SJCRH30 (cell line): Measurements from ENCODE around the gene NPTN. TPM values are rescaled to one million over a fixed set of nuclear protein-coding genes. Genes with fewer than 3 reads are reported as not detected.
"Not testable (repeated sequence)": the region's sequence is repeated elsewhere in the genome, so short reads cannot be mapped to it uniquely, and the experiment has no call there.

Source experiments
- DNase-seq, 2 experiments: peaks; one replicate each; pipeline ENCODE4 v3.0.0-alpha.2; 2015 to 2020
- H3K27ac ChIP-seq: fragments of 250-450 bp; sonication (Bioruptor Pico); 2 replicates; pipeline ENCODE4 v1.5.1; 2020; ENCODE audit warnings: mild to moderate bottlenecking, moderate library complexity
- H3K27me3 ChIP-seq: fragments of 250-450 bp; sonication (Bioruptor Pico); 2 replicates; pipeline ENCODE4 v1.5.1; 2020; ENCODE audit warnings: mild to moderate bottlenecking, moderate library complexity
- H3K36me3 ChIP-seq: fragments of 250-450 bp; sonication (Bioruptor Pico); 2 replicates; pipeline ENCODE4 v1.5.1; 2020; ENCODE audit warnings: mild to moderate bottlenecking, moderate library complexity
- H3K4me1 ChIP-seq: fragments of 250-450 bp; sonication (Bioruptor Pico); 2 replicates; pipeline ENCODE4 v1.5.1; 2020; ENCODE audit warnings: mild to moderate bottlenecking, moderate library complexity
- H3K4me3 ChIP-seq: fragments of 250-450 bp; sonication (Bioruptor Pico); 2 replicates; pipeline ENCODE4 v1.5.1; 2020; ENCODE audit warnings: mild to moderate bottlenecking, moderate library complexity
- H3K9me3 ChIP-seq: fragments of 250-450 bp; sonication (Bioruptor Pico); replicated peaks from 2 replicates; pipeline ENCODE4 v1.5.1; 2020; ENCODE audit warnings: mild to moderate bottlenecking, moderate library complexity
- total RNA-seq: library from RNA; depleted of rRNA; stranded (reverse); fragments of >200 nt; shearing (Covaris generic); gene quantifications from 2 replicates; pipeline ENCODE4 v1.2.3, GENCODE V29; 2014

NPTN gene
- total RNA-seq, 1 experiment from 2014 or later: 92.5 TPM

- H3K4me3 ChIP-seq: no peak overlapping the region
- H3K4me1 ChIP-seq: peaks cover 10% of the 10 kb centered on the region
- no peak for DNase-seq
- H3K36me3 ChIP-seq: no peaks in the 10 kb centered on the region
- no peak overlapping the region for H3K27ac ChIP-seq
- H3K9me3 ChIP-seq: no peaks in the 10 kb centered on the region
- no peaks in the 10 kb centered on the region for H3K27me3 ChIP-seq
These were observed 17.4 kb upstream of the NPTN start for GRCh38 chr15:73650416-73651126.

- DNase-seq: no peak
- H3K4me3 ChIP-seq: no peak overlapping the region
- peaks cover 2% of the 10 kb centered on the region; the same call in 1 of the 2 replicates for H3K27me3 ChIP-seq
- H3K4me1 ChIP-seq: peaks cover 10% of the 10 kb centered on the region
- H3K9me3 ChIP-seq: no peaks in the 10 kb centered on the region
- H3K36me3 ChIP-seq: no peaks in the 10 kb centered on the region
- no peak overlapping the region for H3K27ac ChIP-seq
These were observed 14.8 kb upstream of the NPTN start for GRCh38 chr15:73648014-73648295.

- peak; percentile 36 to 58 for DNase-seq
- Histone ChIP-seq H3K27ac (no peak overlapping the region), H3K36me3 (no peaks in the 10 kb centered on the region), H3K4me3 (no peak overlapping the region), H3K4me1 (peaks cover 10% of the 10 kb centered on the region), H3K9me3 (no peaks in the 10 kb centered on the region), H3K27me3 (peaks cover 2% of the 10 kb centered on the region; the same call in 1 of the 2 replicates)
These were observed 14.2 kb upstream of the NPTN start for GRCh38 chr15:73647259-73648013.

- H3K9me3 ChIP-seq, H3K4me3 ChIP-seq, H3K27ac ChIP-seq, H3K27me3 ChIP-seq, H3K36me3 ChIP-seq, H3K4me1 ChIP-seq: not testable (repeated sequence)
- peak in 1 of 2 experiments; percentile 20 for DNase-seq
These were observed 6.3 kb upstream of the NPTN start for GRCh38 chr15:73639464-73639863.

- no peak for DNase-seq
- no peaks in the 10 kb centered on the region; the same call in 1 of the 2 replicates for H3K27me3 ChIP-seq
These were observed 4.3 kb upstream of the NPTN start for GRCh38 chr15:73637527-73637926.

GRCh38 chr15:73633991-73634495 lies 854 bp upstream of the NPTN start:
- no peaks in the 10 kb centered on the region for H3K9me3 ChIP-seq
- H3K4me3 ChIP-seq: peak overlapping the region; percentile 89
- peak; percentile 73 to 81 for DNase-seq
- H3K36me3 ChIP-seq: no peaks in the 10 kb centered on the region
- no peaks in the 10 kb centered on the region for H3K27me3 ChIP-seq
- peak overlapping the region; percentile 82 for H3K27ac ChIP-seq
- H3K4me1 ChIP-seq: peaks cover 23% of the 10 kb centered on the region

More at GRCh38 chr15:73637527-73637926, 4.3 kb upstream of the NPTN start:
- H3K9me3 ChIP-seq: peaks cover 3% of the 10 kb centered on the region; the same call in 1 of the 2 replicates
- peaks cover 15% of the 10 kb centered on the region for H3K4me1 ChIP-seq
- no peak overlapping the region for H3K4me3 ChIP-seq
- no peak overlapping the region for H3K27ac ChIP-seq
- H3K36me3 ChIP-seq: no peaks in the 10 kb centered on the region

GRCh38 chr15:73632670-73633058 lies 525 bp downstream of the NPTN start:
- Histone ChIP-seq H3K4me1 (peaks cover 23% of the 10 kb centered on the region), H3K27me3 (no peaks in the 10 kb centered on the region), H3K9me3 (no peaks in the 10 kb centered on the region), H3K4me3 (peak overlapping the region; percentile 89), H3K36me3 (no peaks in the 10 kb centered on the region), H3K27ac (peak overlapping the region; percentile 82)
- DNase-seq: peak in 1 of 2 experiments; percentile 19

- Histone ChIP-seq H3K27me3 (no peaks in the 10 kb centered on the region), H3K4me3 (peak overlapping the region; percentile 89), H3K4me1 (peaks cover 23% of the 10 kb centered on the region), H3K27ac (peak overlapping the region; percentile 82), H3K36me3 (no peaks in the 10 kb centered on the region), H3K9me3 (no peaks in the 10 kb centered on the region)
- peak; percentile 35 to 56 for DNase-seq
These were observed 1.1 kb downstream of the NPTN start for GRCh38 chr15:73631915-73632669.

GRCh38 chr15:73630921-73631362 lies 2.2 kb downstream of the NPTN start:
- peaks cover 23% of the 10 kb centered on the region for H3K4me1 ChIP-seq
- no peaks in the 10 kb centered on the region for H3K36me3 ChIP-seq
- DNase-seq: no peak
- H3K27me3 ChIP-seq: no peaks in the 10 kb centered on the region
- H3K27ac ChIP-seq: no peak overlapping the region
- H3K4me3 ChIP-seq: no peak overlapping the region
- H3K9me3 ChIP-seq: no peaks in the 10 kb centered on the region

GRCh38 chr15:73629798-73630429 lies 3.3 kb downstream of the NPTN start:
- H3K4me3 ChIP-seq: no peak overlapping the region
- peak in 1 of 2 experiments; percentile 14 for DNase-seq
- no peaks in the 10 kb centered on the region for H3K27me3 ChIP-seq
- no peak overlapping the region for H3K27ac ChIP-seq
- H3K9me3 ChIP-seq: no peaks in the 10 kb centered on the region
- no peaks in the 10 kb centered on the region for H3K36me3 ChIP-seq
- H3K4me1 ChIP-seq: peaks cover 19% of the 10 kb centered on the region

GRCh38 chr15:73628976-73629797 lies 4.0 kb downstream of the NPTN start:
- no peak overlapping the region for H3K4me3 ChIP-seq
- H3K27ac ChIP-seq: no peak overlapping the region
- no peaks in the 10 kb centered on the region for H3K36me3 ChIP-seq
- no peaks in the 10 kb centered on the region for H3K9me3 ChIP-seq
- DNase-seq: no peak
- no peaks in the 10 kb centered on the region for H3K27me3 ChIP-seq
- peaks cover 12% of the 10 kb centered on the region for H3K4me1 ChIP-seq

GRCh38 chr15:73628102-73628501 lies 5.1 kb downstream of the NPTN start:
- H3K4me1 ChIP-seq: peaks cover 8% of the 10 kb centered on the region

GRCh38 chr15:73626072-73626471 lies 7.1 kb downstream of the NPTN start:
- Histone ChIP-seq H3K36me3 (no peaks in the 10 kb centered on the region), H3K27me3 (no peaks in the 10 kb centered on the region), H3K4me1 (peaks cover 8% of the 10 kb centered on the region), H3K27ac (no peak overlapping the region), H3K4me3 (no peak overlapping the region), H3K9me3 (no peaks in the 10 kb centered on the region)
- DNase-seq: no peak

More at GRCh38 chr15:73628102-73628501, 5.1 kb downstream of the NPTN start:
- H3K27me3 ChIP-seq: no peaks in the 10 kb centered on the region
- H3K27ac ChIP-seq: no peak overlapping the region
- no peaks in the 10 kb centered on the region for H3K9me3 ChIP-seq
- H3K4me3 ChIP-seq: no peak overlapping the region
- no peaks in the 10 kb centered on the region for H3K36me3 ChIP-seq
- DNase-seq: no peak

- H3K36me3 ChIP-seq: no peaks in the 10 kb centered on the region
- no peaks in the 10 kb centered on the region for H3K9me3 ChIP-seq
- peaks cover 13% of the 10 kb centered on the region for H3K4me1 ChIP-seq
- no peak for DNase-seq
- no peak overlapping the region for H3K4me3 ChIP-seq
- H3K27me3 ChIP-seq: no peaks in the 10 kb centered on the region
- no peak overlapping the region for H3K27ac ChIP-seq
These were observed 8.7 kb downstream of the NPTN start for GRCh38 chr15:73624530-73624929.
